Stimulated activated CD8-positive, alpha-beta memory T cell treated with anti-CD3 and anti-CD28 coated beads, Interleukin-12 subunit alpha, Interleukin-12 subunit beta, amount 100 ng/mL, for 24 hours (primary cell): ENCODE results near the gene CBX3.
"Not testable (repeated sequence)": the region's sequence is repeated elsewhere in the genome, so short reads cannot be mapped to it uniquely, and the experiment has no call there.

ENCODE experiments used
- DNase-seq: peaks from one replicate; pipeline ENCODE4 v3.0.0-alpha.2; 2020; ENCODE audit errors: extremely low read depth

Gene CBX3

DNA sequence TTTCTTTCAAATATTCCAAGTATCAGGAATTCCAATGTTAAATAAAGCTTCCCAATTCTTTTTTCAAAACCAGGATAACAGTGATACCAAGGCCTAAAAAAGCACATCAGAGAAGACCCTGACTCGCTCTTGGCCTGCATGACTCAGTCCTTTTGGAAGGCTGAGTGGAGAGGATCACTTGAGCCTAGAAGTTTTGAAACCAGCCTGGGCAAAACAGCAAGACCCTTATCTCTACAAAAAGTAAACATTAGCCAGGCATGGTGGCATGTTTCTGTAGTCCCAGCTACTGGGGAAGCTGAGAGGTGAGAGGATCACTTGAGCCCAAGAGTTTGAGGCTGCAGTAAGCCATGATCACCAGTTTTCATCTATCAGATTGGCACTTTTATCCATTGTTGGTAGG, 30.9 kb upstream of the CBX3 start:
- DNase-seq = no peak

DNA sequence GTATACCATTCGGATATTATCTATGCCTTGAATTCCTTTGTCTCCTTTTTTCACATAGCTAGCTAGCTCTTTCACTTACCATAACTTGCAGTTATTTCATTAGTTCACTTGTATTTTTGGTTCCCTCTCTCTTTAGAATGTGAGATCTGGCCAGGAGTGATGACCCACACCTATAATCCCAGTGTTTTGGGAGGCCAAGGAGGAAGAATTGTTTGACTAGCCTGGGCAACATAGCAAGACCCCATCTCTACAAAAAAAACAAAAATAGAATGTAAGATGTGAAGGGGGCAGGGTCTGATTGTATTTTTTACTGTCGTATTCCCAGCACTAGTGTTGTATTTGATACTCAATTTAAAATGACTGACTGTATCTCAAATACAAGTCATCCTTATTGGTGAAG, 29.9 kb upstream of the CBX3 start:
- DNase-seq = no peak

DNA sequence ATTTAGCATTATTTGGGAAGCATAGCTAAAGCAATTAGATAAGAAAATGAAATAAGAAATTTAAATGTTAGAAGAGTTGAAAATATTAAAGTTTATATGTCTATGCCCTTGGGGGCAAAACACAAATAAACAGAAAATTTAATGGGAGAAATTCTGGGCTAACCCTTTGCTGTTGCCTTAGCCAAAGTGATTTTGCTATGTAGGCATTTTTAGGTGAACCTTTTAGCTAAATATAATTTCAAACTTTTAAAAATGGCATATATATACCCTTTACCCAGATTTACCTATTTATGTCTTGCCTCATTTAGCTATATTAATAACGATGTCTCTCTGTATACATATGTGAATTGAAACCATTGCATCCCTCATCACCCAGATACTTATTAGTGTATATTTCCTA, 29.5 kb upstream of the CBX3 start:
- no peak for DNase-seq

DNA sequence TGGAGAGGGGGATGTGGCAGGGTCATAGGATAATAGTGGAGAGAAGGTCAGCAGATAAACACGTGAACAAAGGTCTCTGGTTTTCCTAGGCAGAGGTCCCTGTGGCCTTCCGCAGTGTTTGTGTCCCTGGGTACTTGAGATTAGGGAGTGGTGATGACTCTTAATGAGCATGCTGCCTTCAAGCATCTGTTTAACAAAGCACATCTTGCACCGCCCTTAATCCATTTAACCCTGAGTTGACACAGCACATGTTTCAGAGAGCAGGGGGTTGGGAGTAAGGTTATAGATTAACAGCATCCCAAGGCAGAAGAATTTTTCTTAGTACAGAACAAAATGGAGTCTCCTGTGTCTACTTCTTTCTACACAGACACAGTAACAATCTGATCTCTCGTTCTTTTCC, 25.6 kb upstream of the CBX3 start:
- DNase-seq = not testable (repeated sequence)

DNA sequence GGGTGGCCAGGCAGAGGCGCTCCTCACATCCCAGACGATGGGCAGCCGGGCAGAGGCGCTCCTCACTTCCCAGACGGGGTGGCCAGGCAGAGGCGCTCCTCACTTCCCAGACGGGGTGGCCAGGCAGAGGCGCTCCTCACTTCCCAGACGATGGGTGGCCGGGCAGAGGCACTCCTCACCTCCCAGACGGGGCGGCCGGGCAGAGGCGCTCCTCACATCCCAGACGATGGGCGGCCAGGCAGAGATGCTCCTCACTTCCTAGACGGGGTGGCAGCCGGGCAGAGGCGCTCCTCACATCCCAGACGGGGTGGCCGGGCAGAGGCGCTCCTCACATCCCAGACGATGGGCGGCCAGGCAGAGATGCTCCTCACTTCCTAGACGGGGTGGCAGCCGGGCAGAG, 24.8 kb upstream of the CBX3 start:
- not testable (repeated sequence) for DNase-seq

DNA sequence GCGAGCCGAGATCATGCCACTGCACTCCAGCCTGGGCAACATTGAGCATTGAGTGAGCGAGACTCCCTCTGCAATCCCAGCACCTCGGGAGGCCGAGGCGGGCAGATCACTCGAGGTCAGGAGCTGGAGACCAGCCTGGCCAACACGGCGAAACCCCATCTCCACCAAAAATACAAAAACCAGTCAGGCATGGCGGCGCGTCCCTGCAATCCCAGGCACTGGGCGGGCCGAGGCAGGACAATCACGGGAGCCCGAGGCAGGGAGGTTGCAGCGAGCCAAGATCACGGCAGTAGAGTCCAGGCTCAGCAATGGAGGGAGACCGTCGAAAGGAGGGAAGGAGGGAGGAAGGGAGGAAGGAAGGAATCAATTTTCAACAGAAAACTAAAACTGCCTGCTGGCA, 24.3 kb upstream of the CBX3 start:
- not testable (repeated sequence) for DNase-seq

DNA sequence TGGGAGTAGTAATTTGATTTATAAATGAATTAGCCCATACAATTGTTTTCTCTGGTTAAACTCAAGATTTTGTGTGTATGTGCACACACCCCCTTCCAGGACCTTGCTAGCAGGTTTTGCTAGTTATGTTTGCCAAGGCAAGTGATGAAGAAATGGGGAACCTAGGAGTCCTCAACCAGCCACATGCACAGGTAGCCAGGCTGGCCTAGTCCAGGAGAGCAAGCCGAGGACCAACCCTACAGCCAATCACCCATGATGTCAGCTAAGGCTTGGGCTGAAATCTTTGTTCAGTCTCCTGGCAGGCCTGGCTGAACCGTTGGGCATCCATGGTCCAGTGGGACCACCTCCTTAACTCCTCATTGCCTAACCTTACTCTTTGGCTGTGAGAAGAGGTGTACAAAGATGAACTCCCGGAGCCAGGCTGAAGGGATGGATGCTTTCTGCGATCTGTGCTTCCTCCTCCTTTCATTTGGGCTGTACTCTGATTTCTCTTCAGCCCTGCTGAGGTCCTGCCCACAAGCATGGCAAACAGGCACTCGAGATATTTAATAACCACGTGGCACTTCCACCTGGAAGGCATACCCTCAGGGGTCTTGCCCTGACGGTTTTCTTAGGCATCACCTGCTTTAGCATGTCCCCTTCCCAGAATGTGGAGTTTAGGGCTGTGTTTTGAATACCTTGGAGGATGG, 23.1 kb upstream of the CBX3 start:
- no peak for DNase-seq

DNA sequence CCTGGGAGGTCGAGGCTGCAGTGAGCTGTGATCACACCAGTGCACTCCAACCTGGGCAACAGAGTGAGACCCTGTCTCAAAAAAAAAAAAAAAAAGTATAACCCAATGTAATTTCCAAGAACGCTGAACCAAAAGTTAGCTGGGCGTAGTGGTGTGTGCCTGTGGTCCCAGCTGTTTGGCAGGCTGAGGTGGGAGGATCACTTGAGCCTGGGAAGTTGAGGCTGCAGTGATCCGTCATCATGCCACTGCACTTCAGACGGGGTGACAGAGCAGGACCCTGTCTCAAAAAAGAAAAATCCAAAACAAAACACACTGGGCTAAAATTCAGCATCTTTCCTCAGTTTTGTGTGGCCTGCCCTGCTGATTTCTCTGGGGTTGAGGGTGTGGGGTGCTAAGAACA, 22.1 kb upstream of the CBX3 start:
- no peak for DNase-seq

DNA sequence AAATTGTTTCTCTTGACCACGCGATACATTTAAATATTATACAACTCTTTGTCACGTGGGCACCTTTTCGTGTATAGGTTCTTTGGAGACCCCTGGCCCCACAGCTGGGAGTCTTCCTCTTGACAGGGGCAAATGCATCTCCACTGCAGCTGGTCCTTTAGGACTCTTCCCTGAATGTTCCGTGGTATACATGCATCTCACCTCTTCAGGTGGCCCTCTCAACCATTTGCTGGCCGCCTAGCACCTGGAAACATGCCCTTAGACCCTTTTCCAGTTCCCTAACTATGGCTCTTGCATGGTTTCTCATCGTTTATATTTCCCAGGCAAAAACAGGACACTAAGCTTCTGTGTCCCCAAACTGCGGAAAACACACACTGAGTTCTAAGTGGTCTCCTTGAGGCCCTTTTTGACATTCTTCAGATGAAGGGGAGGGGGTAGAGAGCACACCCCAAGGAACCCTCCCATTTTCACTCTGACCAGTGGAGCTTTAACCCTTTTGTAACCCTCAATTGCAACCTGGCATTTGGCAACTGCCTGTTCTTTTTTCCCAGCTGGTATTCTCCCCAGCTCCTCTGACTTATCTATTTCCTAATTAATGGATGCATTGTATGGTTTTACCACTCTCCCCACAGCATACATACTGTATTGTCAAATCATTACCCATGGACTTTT, 21.6 kb upstream of the CBX3 start:
- no peak for DNase-seq

DNA sequence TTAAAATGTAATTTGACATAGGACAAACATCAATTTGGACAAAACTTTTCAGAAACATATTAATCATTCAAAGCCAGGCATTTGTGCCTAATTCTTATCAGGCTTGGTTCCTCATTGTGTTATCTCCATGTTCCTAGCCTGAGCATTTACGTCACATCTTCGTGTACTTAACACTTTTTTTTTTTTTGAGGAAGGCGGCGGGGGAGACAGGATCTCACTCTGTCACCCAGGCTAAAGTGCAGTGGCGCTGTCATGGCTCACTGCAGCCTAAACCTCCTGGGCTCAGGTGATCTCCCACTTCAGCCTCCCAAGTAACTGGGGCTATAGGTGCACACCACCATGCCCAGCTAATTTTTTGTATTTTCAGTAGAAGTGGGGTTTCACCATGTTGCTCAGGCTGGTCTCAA, 20.8 kb upstream of the CBX3 start:
- no peak for DNase-seq

DNA sequence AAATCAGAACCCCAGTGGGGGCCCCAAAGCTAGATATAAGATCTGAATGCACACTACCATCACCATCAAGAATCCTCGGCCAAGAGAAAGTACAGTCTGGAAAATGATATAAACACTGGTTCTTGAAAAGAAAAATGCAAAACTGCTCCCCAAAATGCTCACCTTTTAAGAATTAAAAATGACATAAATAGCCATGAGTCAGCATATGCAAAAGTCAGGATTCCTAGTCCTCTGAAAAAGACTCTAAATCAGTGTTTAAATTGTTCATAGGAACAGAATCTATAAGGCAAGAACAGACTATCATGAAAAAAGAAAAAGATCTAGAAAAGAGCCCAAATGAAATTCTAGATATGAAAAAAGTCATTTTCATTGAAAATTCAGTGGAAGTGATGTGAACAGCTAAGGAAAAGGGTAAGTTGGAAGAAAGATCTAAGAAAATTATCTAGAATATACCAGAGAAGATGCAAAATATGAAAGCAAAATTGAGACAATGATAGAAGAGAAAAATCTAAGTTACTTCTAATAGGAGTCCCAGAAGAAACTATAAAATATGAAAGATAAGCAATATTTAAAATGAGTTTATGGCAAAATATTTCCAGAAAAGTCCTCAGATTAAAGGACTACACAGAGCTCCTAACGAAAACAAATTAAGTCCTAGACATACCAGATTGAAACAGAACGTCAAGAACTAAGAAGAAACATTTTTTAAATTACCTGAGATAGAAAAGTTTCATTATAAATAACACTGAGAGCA, 19.9 kb upstream of the CBX3 start:
- DNase-seq = no peak

DNA sequence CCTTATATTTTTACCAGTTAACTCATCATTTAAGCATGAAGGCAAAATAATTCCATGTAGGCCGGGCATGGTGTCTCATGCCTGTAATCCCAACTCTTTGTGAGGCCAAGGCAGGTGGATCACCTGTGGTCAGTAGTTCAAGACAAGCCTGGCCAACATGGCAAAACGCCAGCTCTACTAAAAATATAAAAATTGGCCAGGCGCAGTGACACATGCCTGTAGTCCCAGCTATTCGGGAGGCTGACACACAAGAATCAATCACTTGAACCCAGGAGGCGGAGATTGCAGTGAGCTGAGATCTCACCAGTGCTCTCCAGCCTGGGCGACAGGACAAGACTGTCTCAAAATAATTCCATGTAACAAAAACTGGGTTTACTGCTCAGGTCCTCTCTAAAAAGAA, 19.3 kb upstream of the CBX3 start:
- no peak for DNase-seq

DNA sequence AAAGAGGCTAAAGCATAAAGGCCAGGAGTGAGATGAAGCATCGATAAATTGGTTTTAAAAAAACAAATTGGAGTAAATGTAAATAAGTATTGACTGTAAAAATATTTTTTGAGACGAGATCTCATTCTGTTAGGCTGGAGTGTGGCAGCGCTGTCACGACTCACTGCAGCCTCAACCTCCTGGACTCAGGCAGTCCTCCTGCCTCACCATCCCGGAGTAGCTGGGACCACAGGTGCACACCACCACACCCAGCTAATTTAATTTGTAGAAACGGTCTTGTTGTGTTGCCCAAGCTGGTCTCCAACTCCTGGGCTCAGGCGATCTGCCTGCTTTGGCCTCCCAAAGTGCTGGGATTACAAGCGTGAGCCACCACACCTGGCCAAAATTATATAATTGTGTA, 18.8 kb upstream of the CBX3 start:
- no peak for DNase-seq

DNA sequence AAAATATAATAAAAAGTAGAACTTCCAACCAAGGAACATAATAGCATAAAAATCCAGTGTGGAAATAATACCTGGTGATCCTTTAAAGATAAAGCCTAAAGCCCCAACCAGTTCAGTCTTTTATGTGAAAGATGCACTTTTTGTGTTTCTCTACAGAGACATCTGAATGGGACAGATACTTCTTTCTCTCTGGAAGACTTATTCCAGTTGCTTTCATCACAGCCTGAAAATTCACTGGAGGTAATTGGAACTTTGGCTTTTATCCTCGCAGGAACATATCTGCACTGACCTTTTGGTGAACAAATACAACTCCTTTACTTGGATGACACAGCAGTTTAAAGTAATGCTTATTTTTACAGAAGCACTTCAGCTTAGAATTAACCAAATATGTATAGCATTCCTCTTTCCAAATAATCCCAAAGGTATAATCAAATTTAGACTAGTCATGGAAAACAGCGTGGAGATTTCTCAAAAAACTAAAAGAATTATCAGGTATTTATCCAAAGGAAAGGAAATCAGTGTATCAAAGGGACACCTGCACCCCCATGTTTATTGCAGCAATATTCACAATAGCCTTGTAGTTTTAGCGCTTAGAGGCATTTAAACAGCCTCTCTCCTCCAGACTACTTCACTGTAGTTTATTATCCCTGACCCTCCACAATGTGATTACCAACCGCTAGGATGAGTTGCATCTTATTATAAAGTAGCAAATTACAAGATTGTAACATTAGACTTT, 17.8 kb upstream of the CBX3 start:
- DNase-seq = no peak

DNA sequence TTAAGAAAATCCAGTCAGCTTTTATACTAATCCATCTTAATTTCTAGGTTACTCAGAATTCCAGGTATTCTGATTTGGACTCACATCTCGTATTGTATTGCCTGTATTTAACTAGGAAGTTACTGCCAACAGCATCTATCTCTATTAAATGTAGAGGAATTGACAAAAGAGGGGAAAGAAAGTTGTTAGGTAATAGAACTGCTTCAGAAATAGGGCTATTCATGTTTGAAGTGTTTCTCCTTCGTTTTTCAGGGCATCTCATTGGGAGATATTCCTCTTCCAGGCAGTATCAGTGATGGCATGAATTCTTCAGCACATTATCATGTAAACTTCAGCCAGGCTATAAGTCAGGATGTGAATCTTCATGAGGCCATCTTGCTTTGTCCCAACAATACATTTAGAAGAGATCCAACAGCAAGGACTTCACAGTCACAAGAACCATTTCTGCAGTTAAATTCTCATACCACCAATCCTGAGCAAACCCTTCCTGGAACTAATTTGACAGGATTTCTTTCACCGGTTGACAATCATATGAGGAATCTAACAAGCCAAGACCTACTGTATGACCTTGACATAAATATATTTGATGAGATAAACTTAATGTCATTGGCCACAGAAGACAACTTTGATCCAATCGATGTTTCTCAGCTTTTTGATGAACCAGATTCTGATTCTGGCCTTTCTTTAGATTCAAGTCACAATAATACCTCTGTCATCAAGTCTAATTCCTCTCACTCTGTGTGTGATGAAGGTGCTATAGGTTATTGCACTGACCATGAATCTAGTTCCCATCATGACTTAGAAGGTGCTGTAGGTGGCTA, 17.1 kb upstream of the CBX3 start:
- not testable (repeated sequence) for DNase-seq

DNA sequence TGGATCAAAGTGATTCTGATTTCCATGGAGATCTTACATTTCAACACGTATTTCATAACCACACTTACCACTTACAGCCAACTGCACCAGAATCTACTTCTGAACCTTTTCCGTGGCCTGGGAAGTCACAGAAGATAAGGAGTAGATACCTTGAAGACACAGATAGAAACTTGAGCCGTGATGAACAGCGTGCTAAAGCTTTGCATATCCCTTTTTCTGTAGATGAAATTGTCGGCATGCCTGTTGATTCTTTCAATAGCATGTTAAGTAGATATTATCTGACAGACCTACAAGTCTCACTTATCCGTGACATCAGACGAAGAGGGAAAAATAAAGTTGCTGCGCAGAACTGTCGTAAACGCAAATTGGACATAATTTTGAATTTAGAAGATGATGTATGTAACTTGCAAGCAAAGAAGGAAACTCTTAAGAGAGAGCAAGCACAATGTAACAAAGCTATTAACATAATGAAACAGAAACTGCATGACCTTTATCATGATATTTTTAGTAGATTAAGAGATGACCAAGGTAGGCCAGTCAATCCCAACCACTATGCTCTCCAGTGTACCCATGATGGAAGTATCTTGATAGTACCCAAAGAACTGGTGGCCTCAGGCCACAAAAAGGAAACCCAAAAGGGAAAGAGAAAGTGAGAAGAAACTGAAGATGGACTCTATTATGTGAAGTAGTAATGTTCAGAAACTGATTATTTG, 16.3 kb upstream of the CBX3 start:
- no peak for DNase-seq

DNA sequence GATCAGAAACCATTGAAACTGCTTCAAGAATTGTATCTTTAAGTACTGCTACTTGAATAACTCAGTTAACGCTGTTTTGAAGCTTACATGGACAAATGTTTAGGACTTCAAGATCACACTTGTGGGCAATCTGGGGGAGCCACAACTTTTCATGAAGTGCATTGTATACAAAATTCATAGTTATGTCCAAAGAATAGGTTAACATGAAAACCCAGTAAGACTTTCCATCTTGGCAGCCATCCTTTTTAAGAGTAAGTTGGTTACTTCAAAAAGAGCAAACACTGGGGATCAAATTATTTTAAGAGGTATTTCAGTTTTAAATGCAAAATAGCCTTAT, 15.7 kb upstream of the CBX3 start:
- no peak for DNase-seq

DNA sequence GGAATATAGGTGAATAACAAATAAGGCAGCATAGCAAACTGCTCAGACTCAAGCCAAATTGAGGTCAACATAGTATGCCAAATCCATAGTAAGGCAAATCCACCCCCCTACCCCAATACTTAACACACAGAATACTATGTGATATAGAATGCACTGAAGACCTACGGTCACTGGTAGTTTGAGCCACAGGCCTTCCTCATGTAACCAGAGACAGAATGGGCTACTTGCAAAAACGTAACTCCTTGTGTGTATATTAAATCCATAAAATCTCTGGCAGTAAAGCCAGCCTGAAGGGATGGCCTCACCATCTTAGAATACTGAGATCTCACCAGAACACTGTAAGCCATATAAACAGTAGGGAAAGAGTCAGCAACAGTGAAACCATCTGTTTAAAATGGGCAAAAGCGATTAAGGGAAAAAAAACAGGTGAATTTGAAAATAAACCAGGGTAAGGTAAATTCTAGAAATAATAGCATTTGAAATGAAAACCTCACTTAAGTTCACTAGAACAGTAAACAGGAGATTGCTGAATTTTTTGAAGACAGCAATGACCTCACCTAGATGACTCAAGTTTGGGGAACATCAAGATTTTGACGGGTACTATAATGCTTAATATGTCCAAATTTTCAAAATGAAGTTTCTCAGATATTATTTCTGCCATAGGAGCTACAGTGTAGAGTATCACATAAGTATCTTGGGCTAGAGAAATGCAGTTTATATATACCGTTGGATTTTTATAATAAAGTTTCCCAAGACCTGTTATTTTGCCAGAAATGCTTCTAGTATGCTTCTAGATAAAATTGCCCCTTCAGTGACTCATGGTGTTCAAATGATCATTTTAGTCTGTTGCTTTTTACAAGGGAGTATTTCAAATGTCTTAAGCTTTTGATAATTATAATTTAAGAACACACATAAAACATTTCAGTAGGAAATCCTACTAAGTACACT, 14.9 kb upstream of the CBX3 start:
- no peak for DNase-seq

DNA sequence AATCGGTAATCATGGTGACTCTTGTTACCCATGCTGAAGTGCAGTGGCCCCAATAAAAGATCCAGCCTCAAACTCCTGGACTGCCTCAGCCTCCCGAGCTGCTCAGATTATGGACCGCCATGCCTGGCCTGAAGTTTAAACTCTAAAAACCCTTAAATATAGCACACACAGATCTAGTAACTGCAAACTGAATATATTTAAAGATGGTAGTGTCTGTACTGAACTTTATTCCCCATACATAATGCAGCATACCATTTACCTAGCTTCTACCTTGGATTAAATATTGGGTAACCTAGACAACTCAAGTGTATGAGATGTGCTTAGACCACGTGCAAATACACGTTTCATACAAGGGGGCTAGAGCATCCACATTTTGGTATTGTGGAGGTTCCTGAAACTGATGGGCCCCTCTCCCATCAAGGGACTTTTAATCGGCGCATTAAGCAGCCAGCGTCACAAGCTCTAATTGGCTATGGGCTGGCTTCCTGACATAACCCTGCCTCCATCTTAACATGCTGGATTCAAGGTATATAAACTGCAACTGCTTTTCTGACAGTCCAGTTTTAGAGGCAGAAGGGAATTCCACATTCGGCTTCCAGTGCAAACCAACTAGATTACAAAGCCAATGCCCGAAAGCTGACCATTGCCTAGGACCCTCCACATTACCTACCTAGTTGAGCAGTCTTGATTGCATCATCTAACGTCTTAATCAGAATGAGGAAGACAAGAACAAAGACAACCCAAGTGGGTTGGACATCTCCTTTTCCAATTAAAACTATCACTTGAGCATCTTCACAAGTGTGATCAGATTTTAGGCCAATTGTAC, 14.0 kb upstream of the CBX3 start:
- no peak for DNase-seq
